ENCODE measurements around the gene PTPN4.

DNA sequence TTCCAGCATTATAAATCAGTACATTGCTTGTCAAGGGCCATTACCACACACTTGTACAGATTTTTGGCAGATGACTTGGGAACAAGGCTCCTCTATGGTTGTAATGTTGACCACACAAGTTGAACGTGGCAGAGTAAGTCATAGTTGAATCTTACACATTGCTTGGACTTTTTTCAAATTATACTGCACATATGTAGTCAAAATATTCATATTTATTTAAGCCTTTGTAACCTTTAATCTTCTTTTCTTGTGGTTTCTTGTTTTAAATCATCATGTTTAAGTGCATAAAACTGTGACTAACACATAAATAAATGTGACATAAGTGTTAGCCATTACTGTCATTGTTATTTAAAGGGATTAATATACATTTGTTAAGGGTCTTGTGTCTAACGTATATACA lies 201.1 kb downstream of the PTPN4 start:
- TF ChIP-seq CTBP1 (IDR thresholded peaks at IDR 0.05; ENCODE audit: borderline replicate concordance) (no peak), ETV6 (IDR thresholded peaks at IDR 0.05; ENCODE audit: borderline replicate concordance in 1 of 2, low read depth in 2 of 2, low read length in 1 of 2) (no peak), ETV6 (CRISPR knock-in tag; IDR thresholded peaks at IDR 0.05; ENCODE audit: borderline replicate concordance) (no peak), MXI1 (IDR thresholded peaks at IDR 0.05; ENCODE audit: low read depth, low read length) (no peak), PKNOX1 (IDR thresholded peaks at IDR 0.05) (no peak), PATZ1 (CRISPR knock-in tag; IDR thresholded peaks at IDR 0.05; ENCODE audit: borderline replicate concordance) (no peak), SP1 (CRISPR knock-in tag; IDR thresholded peaks at IDR 0.05) (no peak), NCOA6 (IDR thresholded peaks at IDR 0.05) (no peak), ZNF232 (CRISPR knock-in tag; IDR thresholded peaks at IDR 0.05) (no peak), JUND (IDR thresholded peaks at IDR 0.05; ENCODE audit: borderline replicate concordance, low read depth, low read length) (no peak), JUND (tag; IDR thresholded peaks at IDR 0.05; ENCODE audit: borderline replicate concordance, low read depth, low read length) (no peak), SNRNP70 (optimal IDR thresholded peaks at IDR 0.05; ENCODE audit: low read depth, low read length) (no peak), NFYB (IDR thresholded peaks at IDR 0.05; ENCODE audit: extremely low read depth, insufficient read length) (no peak), MTF1 (CRISPR knock-in tag; IDR thresholded peaks at IDR 0.05; ENCODE audit: borderline replicate concordance) (no peak)
- TF ChIP-seq, protein P1, sequence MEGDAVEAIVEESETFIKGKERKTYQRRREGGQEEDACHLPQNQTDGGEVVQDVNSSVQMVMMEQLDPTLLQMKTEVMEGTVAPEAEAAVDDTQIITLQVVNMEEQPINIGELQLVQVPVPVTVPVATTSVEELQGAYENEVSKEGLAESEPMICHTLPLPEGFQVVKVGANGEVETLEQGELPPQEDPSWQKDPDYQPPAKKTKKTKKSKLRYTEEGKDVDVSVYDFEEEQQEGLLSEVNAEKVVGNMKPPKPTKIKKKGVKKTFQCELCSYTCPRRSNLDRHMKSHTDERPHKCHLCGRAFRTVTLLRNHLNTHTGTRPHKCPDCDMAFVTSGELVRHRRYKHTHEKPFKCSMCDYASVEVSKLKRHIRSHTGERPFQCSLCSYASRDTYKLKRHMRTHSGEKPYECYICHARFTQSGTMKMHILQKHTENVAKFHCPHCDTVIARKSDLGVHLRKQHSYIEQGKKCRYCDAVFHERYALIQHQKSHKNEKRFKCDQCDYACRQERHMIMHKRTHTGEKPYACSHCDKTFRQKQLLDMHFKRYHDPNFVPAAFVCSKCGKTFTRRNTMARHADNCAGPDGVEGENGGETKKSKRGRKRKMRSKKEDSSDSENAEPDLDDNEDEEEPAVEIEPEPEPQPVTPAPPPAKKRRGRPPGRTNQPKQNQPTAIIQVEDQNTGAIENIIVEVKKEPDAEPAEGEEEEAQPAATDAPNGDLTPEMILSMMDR (IDR thresholded peaks at IDR 0.05 in 2 of 3, conservative IDR thresholded peaks at IDR 0.05 in 1 of 3; ENCODE audit: insufficient read depth in 2 of 3, low read depth in 1 of 3, low read length in 3 of 3) = no peak

All from K562 (cell line).